NB4 (cell line): ENCODE measurements around the gene RUFY4.

Experiments used
- MYC ChIP-seq: IDR thresholded peaks from 2 replicates; pipeline ENCODE4 v1.6.1; 2011; ENCODE audit warnings: low read depth, low read length
- POLR2A ChIP-seq: IDR thresholded peaks from 2 replicates; pipeline ENCODE4 v1.6.1; 2011; ENCODE audit warnings: mild to moderate bottlenecking; ENCODE audit not compliant: insufficient read length; ENCODE audit errors: extremely low read depth
- TF ChIP-seq, protein P1 (sequence below): IDR thresholded peaks from one replicate; pipeline ENCODE4 v1.5.1; 2012; ENCODE audit warnings: low read depth, low read length

DNA sequence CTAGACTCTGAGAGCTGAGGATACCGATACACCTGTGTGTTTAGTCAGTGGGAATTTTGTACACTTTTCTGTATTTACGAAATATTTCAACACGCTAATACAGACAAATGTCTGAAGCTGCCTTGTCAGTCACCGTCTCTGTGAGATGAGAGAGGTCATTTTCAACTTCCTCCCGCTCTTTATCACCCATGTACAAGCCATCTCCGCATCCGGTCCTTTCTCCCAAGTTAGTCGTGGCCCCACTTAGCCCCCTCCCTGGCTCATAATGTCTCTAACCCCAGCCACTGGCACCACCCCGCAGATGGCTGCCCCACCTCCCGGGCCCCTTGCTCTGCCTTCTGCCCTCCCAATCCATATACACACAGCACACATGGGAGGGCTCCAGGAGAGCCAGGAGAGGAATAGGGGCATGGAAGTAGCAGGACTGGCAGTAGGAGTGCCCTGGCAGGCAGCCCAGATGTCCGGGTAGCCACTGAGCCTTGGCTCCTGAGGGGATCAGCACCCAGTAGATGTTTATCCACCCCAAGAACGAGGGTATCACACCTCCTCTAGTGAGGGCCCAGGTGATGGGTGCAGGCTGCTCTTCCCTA, 2.0 kb upstream of the RUFY4 start:
- TF ChIP-seq MYC, result no peak
- TF ChIP-seq, protein P1, sequence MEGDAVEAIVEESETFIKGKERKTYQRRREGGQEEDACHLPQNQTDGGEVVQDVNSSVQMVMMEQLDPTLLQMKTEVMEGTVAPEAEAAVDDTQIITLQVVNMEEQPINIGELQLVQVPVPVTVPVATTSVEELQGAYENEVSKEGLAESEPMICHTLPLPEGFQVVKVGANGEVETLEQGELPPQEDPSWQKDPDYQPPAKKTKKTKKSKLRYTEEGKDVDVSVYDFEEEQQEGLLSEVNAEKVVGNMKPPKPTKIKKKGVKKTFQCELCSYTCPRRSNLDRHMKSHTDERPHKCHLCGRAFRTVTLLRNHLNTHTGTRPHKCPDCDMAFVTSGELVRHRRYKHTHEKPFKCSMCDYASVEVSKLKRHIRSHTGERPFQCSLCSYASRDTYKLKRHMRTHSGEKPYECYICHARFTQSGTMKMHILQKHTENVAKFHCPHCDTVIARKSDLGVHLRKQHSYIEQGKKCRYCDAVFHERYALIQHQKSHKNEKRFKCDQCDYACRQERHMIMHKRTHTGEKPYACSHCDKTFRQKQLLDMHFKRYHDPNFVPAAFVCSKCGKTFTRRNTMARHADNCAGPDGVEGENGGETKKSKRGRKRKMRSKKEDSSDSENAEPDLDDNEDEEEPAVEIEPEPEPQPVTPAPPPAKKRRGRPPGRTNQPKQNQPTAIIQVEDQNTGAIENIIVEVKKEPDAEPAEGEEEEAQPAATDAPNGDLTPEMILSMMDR, result no peak
- TF ChIP-seq POLR2A, result no peak
